T-cell (primary cell): ENCODE data around the gene SLC39A10. TPM values are rescaled to one million over a fixed set of nuclear protein-coding genes. Genes with fewer than 3 reads are reported as not detected.
A peak's percentile ranks its signal among the peaks of the same experiment; 100 is the strongest.

Experiments
- ATAC-seq, 4 experiments: fragments of 200-7000 bp in 3 of 4; fragments of 150-1000 bp in 1 of 4; cut with Tn5 transposase; replicated peaks in 1 of 4; 1 replicate in 3 of 4; 2 replicates in 1 of 4; pipeline ENCODE4 v1.10.0; 2021; ENCODE audit warnings: moderate library complexity in 3 of 4, mild to moderate bottlenecking in 2 of 4, moderate number of reproducible peaks in 1 of 4
- CTCF ChIA-PET, 2 donors: fragments of 300-600 bp; sonication (Branson Sonifier 250); formaldehyde crosslinking; loops; one replicate each; lab custom pipeline; 2022; ENCODE audit warnings: antibody characterized with exemption in 2 of 2; lab: Charles Lee
- POLR2A ChIA-PET, 2 donors: fragments of 300-600 bp; sonication (Branson Sonifier 250); formaldehyde crosslinking; loops; one replicate each; lab custom pipeline; 2022; ENCODE audit warnings: antibody characterized with exemption in 2 of 2; lab: Charles Lee
- DNase-seq, 35 experiments: peaks; one replicate each; pipeline versions ENCODE4 v3.0.0 to v3.0.0-alpha.2; 2013 to 2023
- H3K27ac ChIP-seq: one replicate; pipeline ENCODE4 v1.5.1; 2013; ENCODE audit warnings: low read length
- H3K27me3 ChIP-seq, 2 experiments: replicated peaks in 1 of 2; 1 replicate in 1 of 2; 2 replicates in 1 of 2; pipeline versions ENCODE4 v1.6.1 to v1.7.0; 2013; ENCODE audit warnings: low read length in 1 of 2, mixed read lengths in 1 of 2; ENCODE audit not compliant: control insufficient read depth in 2 of 2, insufficient read depth in 2 of 2; ENCODE audit errors: extremely low read depth in 1 of 2
- H3K36me3 ChIP-seq, 2 donors: 1 replicate in 1 of 2; 2 replicates in 1 of 2; pipeline versions ENCODE4 v1.6.1 to v1.7.0; 2013; ENCODE audit warnings: low read length in 1 of 2; ENCODE audit not compliant: control insufficient read depth in 2 of 2, insufficient read depth in 1 of 2; ENCODE audit errors: extremely low read depth in 1 of 2
- H3K4me1 ChIP-seq, 2 experiments: 1 replicate in 1 of 2; 2 replicates in 1 of 2; pipeline versions ENCODE4 v1.6.1 to v1.7.0; 2013; ENCODE audit warnings: low read length in 2 of 2, mixed read lengths in 1 of 2; ENCODE audit not compliant: insufficient read depth in 2 of 2, control insufficient read depth in 1 of 2; ENCODE audit errors: extremely low read depth in 1 of 2
- H3K4me3 ChIP-seq, 2 donors: 1 replicate in 1 of 2; 2 replicates in 1 of 2; pipeline versions ENCODE4 v1.5.1 to v1.7.0; 2013; ENCODE audit warnings: mild to moderate bottlenecking in 2 of 2, low read length in 1 of 2, moderate library complexity in 1 of 2; ENCODE audit not compliant: control insufficient read depth in 1 of 2; ENCODE audit errors: extremely low read depth in 1 of 2
- H3K9me3 ChIP-seq: 2 replicates; pipeline ENCODE4 v1.7.0; 2013
- H3K27ac Mint-ChIP-seq, 2 donors: one replicate each; pipeline ENCODE4 v1.8.0; 2020 to 2021; ENCODE audit warnings: mild to moderate bottlenecking in 2 of 2, mixed read lengths in 2 of 2
- H3K27me3 Mint-ChIP-seq, 2 donors: one replicate each; pipeline ENCODE4 v1.8.0; 2021 to 2022; ENCODE audit warnings: mixed read lengths in 2 of 2
- H3K36me3 Mint-ChIP-seq: one replicate; pipeline ENCODE4 v1.8.0; 2021; ENCODE audit warnings: mixed read lengths
- H3K4me1 Mint-ChIP-seq, 3 donors: one replicate each; pipeline ENCODE4 v1.8.0; 2020 to 2022; ENCODE audit warnings: mixed read lengths in 3 of 3, mild to moderate bottlenecking in 1 of 3
- H3K4me3 Mint-ChIP-seq, 3 donors: one replicate each; pipeline ENCODE4 v1.8.0; 2020 to 2022; ENCODE audit warnings: mild to moderate bottlenecking in 3 of 3, mixed read lengths in 3 of 3, moderate library complexity in 3 of 3
- H3K9me3 Mint-ChIP-seq, 3 donors: one replicate each; pipeline ENCODE4 v1.8.0; 2020 to 2022; ENCODE audit warnings: mixed read lengths in 3 of 3
- WGBS: methylation state at CpG from one replicate; pipeline ENCODE4 v1.1.5; 2013; ENCODE audit warnings: missing lambda C conversion rate; ENCODE audit not compliant: insufficient coverage; 5-methylcytosine and 5-hydroxymethylcytosine counted together
- total RNA-seq, 35 experiments: library from RNA in 6 of 35; stranded (reverse) in 6 of 35; fragments of 120-200 nt in 1 of 35; gene quantifications; one replicate each; pipeline versions ENCODE4 v1.2.1 to v1.2.4 and lab custom pipeline; 2013 to 2026

Gene SLC39A10
- total RNA-seq, 5 donors from 2014 or later (not counting 1 experiment from before 2014, with no cell fraction given): 49.8 to 81.7 (median 79.5) TPM

DNA sequence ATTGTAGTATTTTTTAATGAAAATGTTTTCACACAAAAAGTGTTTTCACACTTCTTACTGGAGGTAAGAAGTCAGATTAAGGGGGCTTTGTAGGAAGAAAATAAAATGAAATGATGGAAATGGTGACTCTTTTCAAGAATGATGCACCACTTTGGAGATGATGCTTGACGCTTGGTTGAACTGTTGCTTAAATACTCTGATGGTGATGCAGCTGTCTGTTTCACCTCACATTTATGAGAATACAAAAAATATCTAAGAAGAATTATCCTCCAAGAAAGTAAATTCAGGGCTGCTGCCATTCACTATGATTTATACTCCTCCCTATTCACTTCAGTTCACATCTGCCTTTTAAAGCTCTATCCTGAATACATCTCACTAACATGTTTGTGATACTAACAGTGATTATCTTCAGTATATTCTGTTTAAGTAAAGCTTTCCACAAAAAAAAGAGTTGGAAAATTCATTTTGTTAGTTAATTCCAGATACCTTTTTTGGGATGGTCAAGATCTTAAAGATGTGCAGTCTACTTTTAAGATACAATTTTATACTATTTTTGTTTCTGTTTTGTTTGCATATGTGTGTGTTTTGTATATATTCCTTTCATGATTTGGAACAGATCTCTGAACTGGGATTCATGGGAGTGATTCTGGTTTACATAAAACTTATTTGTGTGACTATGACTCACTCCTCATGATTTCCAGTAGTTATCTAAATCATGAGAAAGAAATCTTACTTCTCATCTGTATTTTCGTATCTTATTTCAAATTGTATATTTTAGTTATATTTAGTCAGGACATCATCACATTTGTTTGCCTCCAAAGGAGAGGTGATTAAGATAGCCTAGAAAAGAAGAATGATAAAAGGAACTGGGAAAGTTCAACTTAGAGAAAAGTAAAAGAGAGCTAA is 53.1 kb downstream of the SLC39A10 start:
- Histone ChIP-seq H3K27me3 (no peaks in the 10 kb centered on the region), H3K36me3 (peaks cover 0 to 42% of the 10 kb centered on the region in 2 donors), H3K4me3 (no peak overlapping the region), H3K27ac (no peak overlapping the region), H3K9me3 (no peaks in the 10 kb centered on the region), H3K4me1 (no peaks in the 10 kb centered on the region)
- no peak for ATAC-seq
- Mint-ChIP-seq H3K4me1 (peaks cover 0 to 7% (median 3%) of the 10 kb centered on the region in 3 donors), H3K27ac (no peak overlapping the region), H3K27me3 (no peaks in the 10 kb centered on the region), H3K36me3 (peaks cover 65% of the 10 kb centered on the region), H3K4me3 (no peak overlapping the region), H3K9me3 (no peaks in the 10 kb centered on the region)
- no peak for DNase-seq
- CTCF ChIA-PET: no interaction called here
- POLR2A ChIA-PET: interaction anchor here in 1 of 2 donors (0.5 kb wide), 1 partner anchor 140 kb away, joined by 3 read pairs; no protein-coding TSS in a partner anchor
- whole genome bisulfite sequencing: no CpG with 5 or more reads among the region's 2 CpGs

DNA sequence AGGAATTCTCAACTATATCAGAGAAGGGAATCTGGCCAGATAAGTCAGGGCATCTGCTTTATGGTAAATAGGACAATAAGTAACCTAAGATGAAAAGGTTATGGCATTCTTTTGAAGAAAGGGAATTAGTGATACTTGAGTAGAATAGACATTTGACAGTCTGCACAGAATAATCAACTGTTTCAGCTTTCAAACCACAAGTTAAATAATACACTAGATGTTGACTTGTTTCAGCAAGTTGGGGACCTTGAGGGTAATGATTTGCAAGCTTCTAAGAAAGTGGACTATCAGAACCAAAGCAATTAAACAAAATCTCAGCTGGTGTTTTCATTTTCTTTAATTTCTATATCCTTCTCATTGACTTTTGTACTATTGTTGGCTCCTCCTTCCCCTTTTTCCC is 54.5 kb downstream of the SLC39A10 start:
- DNase-seq (no peak), ATAC-seq (no peak)
- H3K36me3 ChIP-seq: peaks cover 0 to 48% of the 10 kb centered on the region in 2 donors
- no peak overlapping the region for H3K4me3 ChIP-seq
- H3K27me3 ChIP-seq: no peaks in the 10 kb centered on the region
- POLR2A ChIA-PET: no interaction called here
- H3K4me1 ChIP-seq: no peaks in the 10 kb centered on the region
- no peak overlapping the region for H3K27ac Mint-ChIP-seq
- CTCF ChIA-PET: no interaction called here
- H3K27ac ChIP-seq: no peak overlapping the region
- no peaks in the 10 kb centered on the region for H3K27me3 Mint-ChIP-seq
- peaks cover 68% of the 10 kb centered on the region for H3K36me3 Mint-ChIP-seq
- H3K9me3 ChIP-seq: no peaks in the 10 kb centered on the region
- peaks cover 0 to 7% (median 3%) of the 10 kb centered on the region in 3 donors for H3K4me1 Mint-ChIP-seq
- no peaks in the 10 kb centered on the region for H3K9me3 Mint-ChIP-seq
- H3K4me3 Mint-ChIP-seq: no peak overlapping the region

GRCh38 chr2:195716466-195716865 is 59.4 kb downstream of the SLC39A10 start:
- H3K4me1 Mint-ChIP-seq: peaks cover 3 to 17% (median 5%) of the 10 kb centered on the region in 3 donors
- Histone ChIP-seq H3K4me1 (no peaks in the 10 kb centered on the region), H3K27ac (no peak overlapping the region), H3K27me3 (no peaks in the 10 kb centered on the region), H3K4me3 (no peak overlapping the region), H3K36me3 (peaks cover 0 to 49% of the 10 kb centered on the region in 2 donors), H3K9me3 (no peaks in the 10 kb centered on the region)
- no peaks in the 10 kb centered on the region for H3K27me3 Mint-ChIP-seq
- peaks cover 72% of the 10 kb centered on the region for H3K36me3 Mint-ChIP-seq
- no peak for ATAC-seq
- ChIA-PET POLR2A (no interaction called here), CTCF (no interaction called here)
- no peak overlapping the region for H3K27ac Mint-ChIP-seq
- no peak for DNase-seq
- H3K4me3 Mint-ChIP-seq: no peak overlapping the region
- no CpG with 5 or more reads among the region's 4 CpGs for WGBS
- H3K9me3 Mint-ChIP-seq: no peaks in the 10 kb centered on the region

DNA sequence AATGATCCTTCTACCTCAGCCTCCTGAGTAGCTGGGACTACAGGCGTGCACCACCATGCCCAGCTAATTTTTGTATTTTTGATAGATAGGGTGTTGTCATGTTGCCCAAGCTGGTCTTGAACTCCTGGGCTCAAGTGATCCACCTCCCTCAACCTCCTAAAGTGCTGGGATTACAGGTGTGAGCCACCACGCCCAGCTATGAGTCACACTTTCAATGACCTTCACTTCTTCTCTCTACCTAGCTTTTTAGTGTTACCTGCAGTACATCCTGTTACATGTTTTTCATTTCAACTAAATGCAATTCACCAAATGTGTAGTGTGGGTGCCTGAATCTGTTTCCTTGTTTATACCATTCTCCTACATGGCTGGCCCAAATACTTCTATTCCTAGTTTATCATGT is 64.0 kb downstream of the SLC39A10 start:
- H3K27ac Mint-ChIP-seq: peak overlapping the region in 1 of 2 donors; percentile 6

GRCh38 chr2:195722075-195722474 is 65.0 kb downstream of the SLC39A10 start:
- no peak overlapping the region for H3K4me3 Mint-ChIP-seq
- H3K27ac Mint-ChIP-seq: no peak overlapping the region
- Histone ChIP-seq H3K36me3 (peaks cover 0 to 46% of the 10 kb centered on the region in 2 donors), H3K9me3 (no peaks in the 10 kb centered on the region), H3K4me3 (no peak overlapping the region), H3K27ac (no peak overlapping the region), H3K27me3 (no peaks in the 10 kb centered on the region), H3K4me1 (no peaks in the 10 kb centered on the region)
- no peak for ATAC-seq
- H3K4me1 Mint-ChIP-seq: peaks cover 2 to 19% (median 3%) of the 10 kb centered on the region in 3 donors
- H3K27me3 Mint-ChIP-seq: no peaks in the 10 kb centered on the region
- peaks cover 65% of the 10 kb centered on the region for H3K36me3 Mint-ChIP-seq
- no CpG with 5 or more reads among the region's 1 CpG for WGBS
- CTCF ChIA-PET: no interaction called here
- no peak for DNase-seq
- no peaks in the 10 kb centered on the region for H3K9me3 Mint-ChIP-seq
- POLR2A ChIA-PET: interaction anchor here in 1 of 2 donors (0.6 kb wide), 1 partner anchor 1347 kb away, joined by 6 read pairs; no protein-coding TSS in a partner anchor

More for the DNA sequence above, 64.0 kb downstream of the SLC39A10 start:
- Histone ChIP-seq H3K4me3 (no peak overlapping the region), H3K27me3 (no peaks in the 10 kb centered on the region), H3K9me3 (no peaks in the 10 kb centered on the region), H3K4me1 (no peaks in the 10 kb centered on the region), H3K27ac (no peak overlapping the region), H3K36me3 (peaks cover 0 to 48% of the 10 kb centered on the region in 2 donors)
- ATAC-seq (no peak), DNase-seq (no peak)
- Mint-ChIP-seq H3K36me3 (peaks cover 65% of the 10 kb centered on the region), H3K4me3 (no peak overlapping the region), H3K4me1 (peaks cover 2 to 19% (median 3%) of the 10 kb centered on the region in 3 donors), H3K27me3 (no peaks in the 10 kb centered on the region), H3K9me3 (no peaks in the 10 kb centered on the region)
- CTCF ChIA-PET: no interaction called here
- POLR2A ChIA-PET: no interaction called here
- WGBS: no CpG with 5 or more reads among the region's 2 CpGs

DNA sequence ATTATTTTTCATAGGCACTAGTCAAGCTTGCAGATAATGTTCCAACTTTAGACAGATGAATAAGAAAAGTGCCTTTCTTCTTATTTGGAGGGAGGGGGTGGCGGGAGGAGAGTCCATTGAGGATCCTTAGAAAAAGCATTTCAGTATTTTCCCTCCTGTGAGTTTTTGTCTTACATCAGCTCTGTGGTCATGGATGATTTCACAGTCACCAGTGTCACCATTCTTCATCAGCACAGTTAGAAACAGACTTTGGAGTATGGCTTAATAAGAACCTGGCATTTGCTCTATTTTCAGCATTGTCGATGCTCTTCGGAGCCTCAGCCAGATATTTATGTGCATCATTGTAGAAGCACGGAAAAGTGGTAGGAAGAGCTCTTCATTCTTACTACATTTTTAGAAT is 70.1 kb downstream of the SLC39A10 start:
- peaks cover 0 to 6% (median 0%) of the 10 kb centered on the region in 3 donors for H3K9me3 Mint-ChIP-seq
- no peak overlapping the region for H3K4me3 Mint-ChIP-seq
- POLR2A ChIA-PET: no interaction called here
- H3K27ac Mint-ChIP-seq: no peak overlapping the region
- H3K4me1 ChIP-seq: no peaks in the 10 kb centered on the region
- CTCF ChIA-PET: interaction anchor here (0.6 to 0.9 kb wide), 3 partner anchors 51 to 603 kb away, joined by 3 to 9 read pairs (median 4); no protein-coding TSS in a partner anchor
- WGBS: no CpG with 5 or more reads among the region's 4 CpGs
- H3K27me3 ChIP-seq: no peaks in the 10 kb centered on the region
- no peaks in the 10 kb centered on the region for H3K27me3 Mint-ChIP-seq
- peaks cover 0 to 49% of the 10 kb centered on the region in 2 donors for H3K36me3 ChIP-seq
- no peaks in the 10 kb centered on the region for H3K9me3 ChIP-seq
- peaks cover 75% of the 10 kb centered on the region for H3K36me3 Mint-ChIP-seq
- H3K27ac ChIP-seq: no peak overlapping the region
- H3K4me1 Mint-ChIP-seq: no peaks in the 10 kb centered on the region
- no peak overlapping the region for H3K4me3 ChIP-seq
- no peak for ATAC-seq
- no peak for DNase-seq
